ENCODE results near the gene LOXHD1. TPM values are rescaled to one million over a fixed set of nuclear protein-coding genes. Genes with fewer than 3 reads are reported as not detected.

Gene LOXHD1
- total RNA-seq, 1 experiment from 2014 or later, result not detected

GRCh38 chr18:46672062-46672970, 15.3 kb upstream of the LOXHD1 start:
- DNase-seq (ENCODE audit: low read depth), result no peak

- no peak for DNase-seq (ENCODE audit: low read depth)
Observed at GRCh38 chr18:46668694-46669093, 11.7 kb upstream of the LOXHD1 start.

GRCh38 chr18:46668135-46668534, 11.1 kb upstream of the LOXHD1 start:
- DNase-seq (ENCODE audit: low read depth), result no peak

GRCh38 chr18:46663539-46663938, 6.5 kb upstream of the LOXHD1 start:
- DNase-seq (ENCODE audit: low read depth), result no peak

GRCh38 chr18:46660957-46661749, 4.1 kb upstream of the LOXHD1 start:
- DNase-seq (ENCODE audit: low read depth), result peak; percentile 14

- DNase-seq (ENCODE audit: low read depth), result no peak
Observed at GRCh38 chr18:46659484-46659883, 2.5 kb upstream of the LOXHD1 start.

GRCh38 chr18:46656326-46657114, 500 bp downstream of the LOXHD1 start:
- DNase-seq (ENCODE audit: low read depth), result no peak

GRCh38 chr18:46652372-46652771, 4.6 kb downstream of the LOXHD1 start:
- no peak for DNase-seq (ENCODE audit: low read depth)

GRCh38 chr18:46650681-46651080, 6.3 kb downstream of the LOXHD1 start:
- DNase-seq (ENCODE audit: low read depth), result no peak

GRCh38 chr18:46649071-46649862, 7.8 kb downstream of the LOXHD1 start:
- no peak for DNase-seq (ENCODE audit: low read depth)

GRCh38 chr18:46646468-46646867, 10.6 kb downstream of the LOXHD1 start:
- DNase-seq (ENCODE audit: low read depth), result no peak

- DNase-seq (ENCODE audit: low read depth), result no peak
Observed at GRCh38 chr18:46642561-46642960, 14.5 kb downstream of the LOXHD1 start.

GRCh38 chr18:46641917-46642316, 15.1 kb downstream of the LOXHD1 start:
- DNase-seq (ENCODE audit: low read depth), result peak; percentile 29

- no peak for DNase-seq (ENCODE audit: low read depth)
Observed at GRCh38 chr18:46639386-46639785, 17.6 kb downstream of the LOXHD1 start.

- no peak for DNase-seq (ENCODE audit: low read depth)
Observed at GRCh38 chr18:46636040-46636630, 20.9 kb downstream of the LOXHD1 start.

- DNase-seq (ENCODE audit: low read depth), result peak; percentile 54
Observed at GRCh38 chr18:46632401-46633071, 24.5 kb downstream of the LOXHD1 start.

- no peak for DNase-seq (ENCODE audit: low read depth)
Observed at GRCh38 chr18:46630991-46631390, 26.0 kb downstream of the LOXHD1 start.

- DNase-seq (ENCODE audit: low read depth), result peak; percentile 38
Observed at GRCh38 chr18:46630160-46630559, 26.9 kb downstream of the LOXHD1 start.

GRCh38 chr18:46629361-46629760, 27.7 kb downstream of the LOXHD1 start:
- no peak for DNase-seq (ENCODE audit: low read depth)

GRCh38 chr18:46628206-46628605, 28.8 kb downstream of the LOXHD1 start:
- no peak for DNase-seq (ENCODE audit: low read depth)

Measured in Daoy (cell line).